KG1 (cell line): ENCODE results near the gene THAP4.

ENCODE experiments used
- DNase-seq: peaks from one replicate; lab custom pipeline; 2025; lab: John Stamatoyannopoulos, UW

The THAP4 gene, protein sequence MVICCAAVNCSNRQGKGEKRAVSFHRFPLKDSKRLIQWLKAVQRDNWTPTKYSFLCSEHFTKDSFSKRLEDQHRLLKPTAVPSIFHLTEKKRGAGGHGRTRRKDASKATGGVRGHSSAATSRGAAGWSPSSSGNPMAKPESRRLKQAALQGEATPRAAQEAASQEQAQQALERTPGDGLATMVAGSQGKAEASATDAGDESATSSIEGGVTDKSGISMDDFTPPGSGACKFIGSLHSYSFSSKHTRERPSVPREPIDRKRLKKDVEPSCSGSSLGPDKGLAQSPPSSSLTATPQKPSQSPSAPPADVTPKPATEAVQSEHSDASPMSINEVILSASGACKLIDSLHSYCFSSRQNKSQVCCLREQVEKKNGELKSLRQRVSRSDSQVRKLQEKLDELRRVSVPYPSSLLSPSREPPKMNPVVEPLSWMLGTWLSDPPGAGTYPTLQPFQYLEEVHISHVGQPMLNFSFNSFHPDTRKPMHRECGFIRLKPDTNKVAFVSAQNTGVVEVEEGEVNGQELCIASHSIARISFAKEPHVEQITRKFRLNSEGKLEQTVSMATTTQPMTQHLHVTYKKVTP

DNA sequence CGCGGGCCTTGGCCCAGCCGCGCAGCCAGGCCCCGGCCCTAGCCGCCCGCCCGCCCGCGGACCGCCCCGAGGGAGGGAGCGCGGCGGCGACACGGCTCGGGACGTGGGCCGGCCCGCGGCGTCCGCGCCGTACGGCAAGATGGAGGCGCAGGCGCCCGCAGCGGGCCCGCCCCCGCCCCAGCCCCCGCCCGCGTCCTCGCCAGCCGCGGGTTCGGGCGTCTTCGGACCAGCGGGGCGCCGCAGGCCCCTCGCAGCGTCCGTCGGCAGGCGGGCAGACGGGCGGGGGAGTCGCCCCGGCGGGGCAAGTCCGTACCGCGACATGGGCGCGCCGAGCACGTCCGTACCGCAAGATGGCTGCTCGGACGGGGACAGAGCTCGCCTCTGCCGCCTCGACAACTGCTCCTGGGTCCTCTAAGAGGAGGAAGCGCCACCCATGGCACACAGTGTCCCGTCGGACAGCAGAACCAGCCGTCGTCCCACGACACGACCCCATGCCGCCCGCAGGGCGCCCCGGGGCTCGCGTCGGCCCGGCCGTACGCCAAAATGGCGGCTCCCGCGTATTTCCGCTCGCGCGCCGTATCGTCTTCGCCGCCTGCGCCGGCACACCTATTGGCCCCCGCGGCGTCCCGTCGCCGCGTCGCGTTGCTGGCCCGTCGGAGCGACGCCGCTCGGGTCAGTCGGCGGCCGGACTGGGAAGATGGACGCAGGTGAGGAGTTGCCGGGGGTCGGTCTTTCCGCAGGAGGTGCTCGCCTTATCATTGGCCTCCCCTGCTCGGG is at the start of gene THAP4, which contains the start of gene ATG4B:
Gene THAP4 (minus strand): TSS at position 141 of the 777 bp plus-strand sequence. CDS start 141 bp downstream, outside the sequence.
Gene ATG4B (plus strand): TSS at position 676 of the 777 bp plus-strand sequence. CDS start 22 bp downstream, at position 698.
- DNase-seq = peak; percentile 86

DNA sequence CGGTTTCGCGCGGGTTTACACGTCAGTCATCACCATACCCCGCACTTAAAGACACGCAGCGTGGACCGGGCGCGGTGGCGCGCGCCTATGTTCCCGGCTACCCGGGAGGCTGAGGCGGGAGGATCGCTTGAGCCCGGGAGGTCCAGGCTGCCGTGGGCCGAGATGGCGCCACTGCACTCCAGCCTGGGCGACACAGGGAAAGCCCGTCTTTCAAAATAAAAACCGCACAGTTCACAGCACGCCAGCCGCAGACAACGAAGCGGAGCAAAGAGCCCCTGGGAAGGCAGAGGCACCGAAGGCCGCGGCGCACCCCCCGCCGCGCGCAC is 49.3 kb upstream of the THAP4 start:
- DNase-seq = no peak

DNA sequence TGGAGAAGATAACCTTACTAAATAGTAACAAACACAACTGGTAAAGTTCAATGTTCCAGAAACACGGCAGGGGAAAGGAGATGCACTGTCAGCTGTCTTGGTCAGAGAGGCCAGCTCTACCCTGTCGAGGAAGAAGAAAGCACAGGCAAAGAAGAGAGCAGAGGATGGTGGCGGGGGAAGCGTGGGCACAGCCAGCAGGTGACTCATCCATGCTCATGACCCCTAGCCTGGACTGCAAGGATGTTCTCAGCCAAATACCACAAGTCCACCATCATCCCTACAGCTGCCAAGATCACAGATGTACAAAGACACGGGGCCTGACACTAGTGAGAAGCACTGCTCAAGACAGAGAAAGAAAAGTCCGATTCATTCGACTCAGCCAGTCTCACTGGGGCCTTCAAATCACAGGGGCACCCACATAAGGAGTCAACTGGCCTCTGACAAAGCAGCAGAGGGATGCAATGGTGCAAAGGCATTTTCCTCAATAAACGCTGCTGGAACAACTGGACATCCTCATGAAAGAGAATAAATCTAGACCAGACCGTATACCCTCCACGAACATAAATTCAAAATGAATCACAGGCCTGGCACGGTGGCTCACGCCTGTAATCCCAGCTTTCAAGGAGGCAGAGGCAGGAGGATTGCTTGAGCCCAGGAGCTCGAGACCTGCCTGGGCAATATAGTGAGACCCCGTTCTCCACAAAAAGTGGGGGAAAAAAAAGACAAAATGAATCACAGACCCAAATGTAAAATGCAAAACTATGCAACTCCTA is 44.1 kb upstream of the THAP4 start:
- no peak for DNase-seq

DNA sequence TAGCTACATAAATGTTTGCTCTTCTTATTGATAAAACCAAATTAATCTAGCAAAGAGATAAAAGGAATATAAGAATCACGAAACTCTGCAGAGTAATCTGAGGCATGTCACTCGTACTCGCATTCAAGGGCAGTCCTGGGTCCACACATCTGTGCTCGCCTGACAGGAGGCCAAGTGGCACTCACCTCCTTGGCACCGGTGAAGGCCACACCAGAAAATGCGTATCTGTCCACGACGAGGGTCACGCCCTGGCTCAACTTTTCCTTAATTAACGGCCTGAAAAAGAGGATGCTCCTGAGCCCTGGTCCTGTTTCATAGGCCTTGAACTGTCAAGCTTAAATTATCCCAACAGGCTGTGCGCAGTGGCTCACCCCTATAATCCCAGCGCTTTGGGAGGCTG is 43.1 kb upstream of the THAP4 start:
- DNase-seq = no peak

DNA sequence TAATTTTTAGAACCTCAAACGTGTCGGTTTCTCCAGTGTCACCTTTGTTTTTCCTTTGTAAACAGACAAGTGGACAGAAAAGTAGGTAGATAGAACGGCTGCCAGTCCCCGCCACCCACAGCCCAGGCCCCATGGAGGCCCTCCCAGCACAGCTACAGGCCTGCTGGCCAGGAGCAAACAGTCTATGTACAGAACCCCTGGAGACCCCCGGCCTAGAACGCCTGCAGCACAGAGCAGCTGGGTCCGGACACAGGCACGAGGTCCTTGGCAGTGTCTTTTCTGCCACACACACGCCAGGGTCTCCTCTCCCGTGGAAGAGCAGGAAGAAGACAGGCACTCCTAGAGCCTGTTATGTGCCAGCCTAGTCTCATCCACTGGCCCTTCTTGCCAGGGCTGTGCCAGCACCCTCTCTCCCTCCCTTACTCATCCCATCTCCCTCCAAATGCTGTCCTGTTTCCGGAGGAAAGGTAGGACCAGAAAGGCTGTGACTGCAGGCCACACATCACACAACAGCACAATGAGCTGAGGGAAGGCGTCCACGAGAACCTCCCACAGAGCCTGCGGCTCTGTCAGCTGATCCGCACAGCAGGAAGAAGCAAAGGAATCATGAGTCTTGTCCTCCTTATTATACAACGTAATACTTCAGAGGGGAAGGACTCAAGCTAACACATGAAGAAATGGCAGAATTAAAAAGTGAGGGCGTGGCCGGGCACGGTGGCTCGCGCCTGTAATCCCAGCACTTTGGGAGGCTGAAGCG is 42.0 kb upstream of the THAP4 start:
- no peak for DNase-seq

DNA sequence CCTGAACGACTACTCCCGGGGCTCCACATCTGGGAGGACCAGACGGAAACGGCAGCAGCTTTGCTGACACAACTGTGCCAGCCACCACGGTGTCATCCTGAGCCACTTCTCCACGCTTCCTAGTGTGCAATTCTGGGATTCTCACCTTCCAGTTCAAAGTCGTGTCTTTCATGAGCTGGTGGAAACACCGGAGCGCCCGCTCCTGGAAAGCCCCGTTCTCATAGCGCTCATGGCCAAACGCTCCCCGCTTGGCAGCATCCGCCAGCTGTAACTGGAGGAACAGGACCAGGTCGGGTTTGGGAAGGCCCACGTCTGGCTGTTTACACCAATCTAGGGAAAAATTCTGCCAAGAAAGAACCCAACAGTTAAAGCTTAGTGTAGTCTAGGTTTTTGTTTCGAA is 41.3 kb upstream of the THAP4 start:
- no peak for DNase-seq

DNA sequence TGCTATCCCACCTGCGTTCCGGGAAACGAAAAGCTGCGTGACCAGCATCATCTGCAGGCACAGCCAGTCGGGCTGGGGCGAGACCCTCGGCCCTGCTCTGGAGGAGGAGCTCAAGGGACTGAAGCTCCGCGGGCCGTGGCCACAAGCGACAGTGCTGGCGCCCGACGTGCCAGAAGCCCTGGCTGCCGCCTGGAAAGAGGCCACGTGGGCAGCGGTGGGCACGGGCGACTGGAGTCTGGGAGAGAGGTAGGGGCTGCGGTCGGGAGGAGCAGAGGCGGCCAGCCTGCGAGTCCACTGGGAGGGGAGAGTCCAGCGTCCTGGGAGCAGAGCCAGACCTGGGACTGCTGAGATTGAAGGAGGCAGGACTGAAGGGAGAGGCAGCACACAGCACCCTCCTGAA is 40.4 kb upstream of the THAP4 start:
- DNase-seq = no peak

DNA sequence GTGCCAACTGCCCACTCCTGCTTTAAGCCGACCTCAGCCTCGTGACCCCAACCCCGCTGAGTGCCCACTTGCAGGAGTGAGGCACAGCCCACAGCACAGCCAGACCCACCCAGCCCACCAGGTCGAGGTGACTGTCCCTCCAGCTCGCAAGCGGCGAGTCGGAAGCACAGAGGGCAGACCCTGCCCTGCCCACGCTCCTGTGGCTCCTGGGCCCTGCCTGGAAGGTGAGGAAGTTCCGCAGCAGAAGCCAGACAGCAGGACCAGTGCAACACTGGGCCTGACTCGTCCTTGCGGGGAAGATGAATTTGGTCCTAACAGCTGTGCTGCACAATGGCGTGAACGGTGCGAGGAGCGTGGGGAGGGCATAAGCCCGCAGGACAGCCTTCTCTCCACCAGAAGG is 39.7 kb upstream of the THAP4 start:
- DNase-seq = no peak

DNA sequence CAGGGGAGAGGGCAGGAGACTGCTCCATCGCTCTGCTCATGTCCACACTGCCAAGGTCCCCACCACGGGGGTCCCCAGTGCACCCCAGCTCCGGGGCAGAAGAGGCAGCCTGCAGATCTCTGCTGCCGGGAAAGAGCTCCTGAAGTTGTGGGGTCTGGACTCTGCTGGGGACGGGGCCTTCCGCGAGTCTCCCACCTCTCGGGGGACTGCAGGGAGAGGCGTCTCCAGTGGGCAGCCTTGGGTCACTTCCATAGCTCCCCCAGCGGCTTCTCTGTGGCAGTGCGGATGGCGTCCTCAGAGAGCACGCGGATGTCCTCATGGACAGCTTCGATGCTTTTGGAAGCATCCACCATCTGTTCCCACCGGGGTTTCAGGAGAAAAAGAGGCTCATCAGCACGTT is 38.9 kb upstream of the THAP4 start:
- no peak for DNase-seq

DNA sequence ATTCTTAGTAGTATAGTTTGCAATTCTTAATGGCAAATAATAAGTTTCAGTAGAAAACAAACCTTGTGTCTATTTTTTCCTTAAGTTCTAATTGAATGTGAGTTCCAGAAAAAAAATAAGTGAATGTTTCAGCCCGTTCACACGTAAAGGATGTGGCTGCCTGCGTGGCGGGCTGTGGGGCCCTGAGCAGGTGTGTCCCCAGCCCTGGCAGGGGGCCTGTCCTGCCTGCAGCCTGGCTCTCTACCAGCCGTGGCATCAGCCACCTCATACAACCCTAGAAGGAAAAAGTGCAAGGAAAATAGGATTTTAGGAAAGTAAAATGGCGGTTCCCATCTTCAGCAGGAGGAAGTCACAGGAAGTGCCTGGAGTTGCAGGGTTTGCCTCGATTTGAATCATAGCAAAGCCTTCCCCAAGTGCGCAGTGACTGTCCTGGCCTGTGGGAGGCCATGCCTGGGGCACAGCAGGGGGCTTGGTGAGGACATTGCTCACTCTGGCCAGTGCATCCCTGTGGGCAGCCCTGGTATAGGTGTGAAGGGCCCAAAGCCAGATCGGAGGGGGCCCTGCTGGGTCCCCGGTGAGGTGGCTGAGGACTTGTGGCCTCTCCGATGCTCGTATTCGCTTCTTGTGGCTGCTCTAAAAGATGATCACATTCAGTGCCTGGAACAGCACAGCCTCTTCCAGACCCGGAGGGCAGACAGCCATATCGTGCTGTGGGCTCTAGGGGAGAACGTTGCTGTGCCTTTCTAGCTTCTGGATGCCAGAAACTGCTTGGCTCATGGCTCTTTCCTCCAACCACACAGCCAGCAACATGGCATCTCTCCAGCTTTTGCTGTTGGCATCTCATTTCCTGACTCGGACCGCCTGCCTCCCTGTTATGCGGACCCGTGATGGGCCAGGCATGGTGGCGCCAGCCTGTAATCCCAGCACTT is 37.1 kb upstream of the THAP4 start:
- no peak for DNase-seq

DNA sequence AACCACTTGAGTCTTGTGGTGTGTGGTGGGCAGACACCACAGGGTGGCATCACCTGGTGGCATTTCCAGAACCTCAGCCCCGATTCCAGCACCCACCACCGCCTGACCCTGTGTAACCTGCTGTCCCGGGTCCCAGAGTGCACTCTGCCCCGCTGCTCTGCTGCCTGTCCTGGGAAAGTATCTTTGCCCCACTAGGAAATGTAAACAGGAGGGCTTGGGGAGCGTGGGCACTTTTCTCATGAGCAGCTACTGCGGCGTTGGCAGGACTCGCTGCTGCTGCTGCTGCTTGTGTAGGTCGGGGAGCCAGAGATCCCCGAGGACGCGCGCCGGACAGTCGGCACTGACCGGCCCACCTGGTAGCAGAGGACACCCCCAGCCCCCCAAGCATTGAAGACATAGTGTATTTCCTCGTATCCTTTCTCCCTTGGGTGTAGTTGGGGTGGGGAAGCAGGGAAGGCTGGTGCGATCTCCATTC is 36.3 kb upstream of the THAP4 start:
- DNase-seq = no peak

DNA sequence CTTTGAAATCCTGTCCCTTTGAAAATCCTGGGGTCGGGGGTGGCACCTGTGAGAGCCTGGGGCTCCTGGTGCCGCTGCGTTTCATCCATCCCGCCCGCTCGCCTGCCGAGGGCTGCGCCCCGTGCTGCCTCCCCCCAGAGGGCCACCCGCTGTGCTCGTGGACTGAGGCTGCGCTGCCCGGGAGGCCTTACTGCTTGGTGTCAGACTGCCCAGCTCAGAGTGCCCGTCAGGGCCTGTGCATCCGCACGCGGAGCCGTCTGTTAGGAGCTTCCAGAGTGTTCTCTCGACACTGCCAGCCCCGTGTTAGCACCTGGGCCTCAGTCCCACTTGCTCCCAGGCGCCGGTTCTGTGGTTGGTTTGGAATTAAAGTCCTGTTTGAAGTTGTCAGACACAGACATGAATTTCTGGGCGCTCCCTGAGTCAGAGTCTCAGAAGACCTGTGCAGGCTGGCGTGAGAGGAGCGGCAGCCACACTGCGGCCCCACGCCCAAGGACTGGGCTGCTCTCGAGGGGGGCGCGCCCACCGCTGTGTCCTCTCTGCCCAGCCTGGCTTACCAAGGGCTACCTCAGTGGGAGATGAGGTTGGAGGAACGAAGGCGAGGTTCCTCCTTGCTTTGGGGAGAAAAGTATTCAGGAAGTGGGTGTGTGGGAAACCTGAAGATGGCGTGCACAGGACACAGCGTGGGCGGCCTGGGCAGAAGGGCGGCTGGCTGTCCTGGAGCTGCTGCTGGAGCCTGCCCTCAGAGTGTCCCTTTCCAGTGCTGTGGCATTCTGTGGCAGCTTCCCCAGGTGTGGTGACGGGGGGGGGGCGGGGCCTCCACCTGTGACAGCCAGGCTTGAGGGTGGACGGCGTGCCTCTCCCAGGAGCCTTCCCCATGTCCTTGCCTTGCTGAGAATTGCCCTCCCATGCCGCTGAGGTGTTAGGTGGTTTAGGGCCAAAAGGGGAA is 35.6 kb upstream of the THAP4 start:
- DNase-seq = no peak

DNA sequence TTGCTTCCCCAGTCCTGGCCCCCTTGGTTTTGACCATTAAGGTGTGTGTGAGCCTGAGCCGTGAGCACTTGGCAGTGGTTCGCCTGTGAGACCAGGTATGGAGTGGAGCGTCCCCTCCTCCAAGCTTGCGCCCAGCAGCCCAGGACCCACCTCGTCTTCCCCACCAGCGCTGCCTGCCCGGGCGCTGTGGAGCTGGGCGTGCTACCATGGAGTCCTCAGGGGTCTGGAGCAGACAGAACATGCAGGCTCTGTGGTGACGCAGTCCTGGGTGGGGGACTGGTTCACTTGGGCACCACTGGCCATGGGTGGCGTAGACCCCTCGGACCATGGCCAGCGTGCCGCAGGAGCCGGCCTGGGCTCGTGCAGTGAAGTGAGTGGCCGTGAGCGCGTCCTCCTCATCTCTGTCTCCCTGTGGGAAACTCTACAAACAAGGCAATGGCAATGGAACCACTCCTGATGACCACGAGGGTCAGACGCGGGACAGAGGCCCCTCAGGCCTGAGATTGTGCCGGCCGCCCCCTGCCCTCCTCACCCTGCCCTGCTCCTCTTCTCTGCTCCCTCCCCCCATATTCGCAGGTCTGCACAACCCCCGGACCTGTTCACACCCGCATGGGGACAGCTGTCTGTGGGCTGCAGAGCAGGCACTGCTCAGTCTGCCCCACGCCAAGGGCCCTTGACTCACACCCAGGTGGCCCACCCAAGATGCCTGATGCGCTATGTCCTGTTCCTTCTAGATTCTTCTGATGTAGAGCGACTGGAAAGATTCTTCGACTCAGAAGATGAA is 34.7 kb upstream of the THAP4 start:
- no peak for DNase-seq

DNA sequence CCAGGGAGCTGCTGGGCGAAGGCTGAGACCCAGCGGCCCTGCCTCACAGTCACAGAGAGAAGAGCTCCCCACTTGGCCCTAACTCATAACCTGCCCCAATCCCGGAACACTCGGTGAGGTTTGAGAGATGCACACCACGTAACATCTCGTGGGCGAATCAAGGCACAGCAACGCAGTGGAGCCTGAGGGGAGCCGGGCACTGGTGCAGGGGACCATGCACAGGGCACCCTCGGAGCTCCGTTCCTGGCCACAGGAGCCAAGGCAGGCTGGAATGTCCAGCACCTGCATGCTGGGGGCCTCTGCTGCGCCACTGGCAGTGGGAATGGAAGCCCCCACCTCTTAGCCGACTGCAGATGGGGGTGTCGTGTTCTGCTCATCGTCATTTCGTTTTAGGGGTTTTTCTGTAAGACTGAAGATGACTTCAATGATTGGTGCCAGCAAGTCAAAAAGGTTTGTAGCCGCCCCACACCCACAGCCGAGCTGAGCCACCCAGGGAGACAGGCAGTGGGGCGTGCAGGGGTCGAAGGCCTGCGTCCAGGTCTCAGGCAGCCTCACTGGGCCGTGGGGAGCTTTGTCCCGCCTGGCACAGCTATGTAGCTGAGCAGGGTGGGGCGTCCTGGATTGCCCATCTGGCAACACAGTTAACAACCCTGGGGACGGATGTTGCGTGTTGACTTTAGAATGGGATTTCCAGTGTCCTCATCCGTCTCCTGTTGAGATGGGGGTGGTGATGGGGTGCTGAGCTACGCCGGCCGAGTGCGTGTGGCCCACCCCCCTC is 33.6 kb upstream of the THAP4 start:
- DNase-seq = no peak

DNA sequence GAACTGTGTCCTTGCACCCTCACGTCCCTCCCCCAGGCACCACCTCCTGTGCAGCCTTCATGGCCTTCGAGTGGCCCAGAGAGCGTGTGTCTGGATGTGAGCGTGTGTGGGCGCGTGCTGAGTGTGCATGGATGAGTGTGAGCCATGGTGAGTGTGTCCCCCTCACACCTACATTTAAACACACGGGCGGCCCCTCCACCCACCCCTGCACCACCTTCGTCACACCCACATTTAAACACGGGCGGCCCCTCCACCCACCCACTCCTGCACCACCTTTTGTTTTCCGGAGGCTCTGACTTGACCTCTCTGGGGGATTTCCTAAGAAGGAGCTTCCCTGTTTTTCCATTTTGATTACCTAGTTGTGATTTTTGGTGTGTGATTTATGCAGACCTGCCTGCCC is 31.9 kb upstream of the THAP4 start:
- DNase-seq = no peak

DNA sequence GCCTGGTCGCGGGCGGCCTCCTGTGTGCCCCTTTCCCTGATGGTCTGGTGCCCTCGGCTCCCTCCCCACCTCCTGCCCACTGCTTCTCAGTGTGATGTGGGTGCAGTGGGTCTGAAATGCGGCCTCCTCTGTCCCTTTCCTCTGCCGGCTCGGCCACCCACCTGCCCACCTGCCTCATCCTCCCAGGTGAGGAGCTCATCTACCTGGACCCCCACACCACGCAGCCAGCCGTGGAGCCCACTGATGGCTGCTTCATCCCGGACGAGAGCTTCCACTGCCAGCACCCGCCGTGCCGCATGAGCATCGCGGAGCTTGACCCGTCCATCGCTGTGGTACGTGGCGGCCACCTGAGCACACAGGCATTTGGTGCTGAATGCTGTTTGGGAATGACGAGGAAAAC is 31.4 kb upstream of the THAP4 start:
- DNase-seq = no peak

DNA sequence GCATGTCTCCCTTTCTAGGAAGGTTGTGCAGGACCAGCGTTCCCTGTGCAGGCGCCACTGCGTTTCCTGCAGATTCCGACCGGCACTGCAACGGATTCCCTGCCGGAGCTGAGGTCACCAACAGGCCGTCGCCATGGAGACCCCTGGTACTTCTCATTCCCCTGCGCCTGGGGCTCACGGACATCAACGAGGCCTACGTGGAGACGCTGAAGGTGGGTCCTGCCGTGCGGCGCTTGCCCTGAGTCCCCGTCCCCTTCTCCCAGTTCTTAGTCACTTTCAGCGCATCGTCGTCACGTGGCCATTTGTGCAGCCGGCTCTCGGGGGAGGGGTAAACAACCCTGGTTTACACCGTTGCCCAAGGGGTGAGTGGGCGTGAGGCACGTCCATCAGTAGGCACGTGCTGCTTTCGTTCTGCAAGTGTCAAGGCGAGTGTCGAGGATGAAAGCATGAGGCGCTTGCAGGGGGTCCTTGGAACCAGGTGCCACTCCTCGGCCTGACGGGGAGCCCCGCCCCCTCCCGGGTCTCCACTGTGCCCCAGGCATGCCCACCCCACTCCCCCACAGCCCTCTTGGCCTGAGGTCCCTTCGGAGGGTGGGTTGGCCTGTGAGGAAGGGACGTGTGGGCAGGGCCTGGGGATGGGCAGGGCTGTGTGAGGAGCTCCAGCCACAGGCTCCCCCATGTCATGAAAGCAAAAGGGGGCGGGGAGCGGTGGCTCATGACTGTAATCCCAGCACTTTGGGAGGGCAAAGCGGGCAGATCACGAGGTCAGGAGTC is 29.9 kb upstream of the THAP4 start:
- no peak for DNase-seq
